K562 (cell line): ENCODE data around the gene TKTL1. TPM values are rescaled to one million over a fixed set of nuclear protein-coding genes. Genes with fewer than 3 reads are reported as not detected.

ENCODE experiments used
- ATF2 ChIP-seq: sonication (generic); formaldehyde crosslinking; IDR thresholded peaks from 2 replicates; pipeline ENCODE4 v1.8.1; 2022; ENCODE audit warnings: missing genetic modification reagents
- CBFB ChIP-seq: sonication (generic); formaldehyde crosslinking; IDR thresholded peaks from 2 replicates; pipeline ENCODE4 v1.4.0; 2020; ENCODE audit warnings: mild to moderate bottlenecking, missing genetic modification reagents
- KAT8 ChIP-seq: fragments of 450-650 bp; IDR thresholded peaks from 2 replicates; pipeline ENCODE4 v1.6.1; 2016; ENCODE audit warnings: low read depth, mild to moderate bottlenecking
- RAD51 ChIP-seq: fragments of 450-650 bp; IDR thresholded peaks from 2 replicates; pipeline ENCODE4 v1.7.1; 2016; ENCODE audit warnings: low read depth, mild to moderate bottlenecking, borderline replicate concordance
- RB1 ChIP-seq: fragments of 450-650 bp; IDR thresholded peaks from 2 replicates; pipeline ENCODE4 v1.6.1; 2017; ENCODE audit warnings: low read depth, mild to moderate bottlenecking
- SAFB ChIP-seq: fragments of 200-400 bp; formaldehyde crosslinking; IDR thresholded peaks from 2 replicates; pipeline ENCODE4 v1.6.1; 2017; ENCODE audit warnings: low read depth, low read length, borderline replicate concordance
- THRAP3 ChIP-seq: fragments of 450-650 bp; IDR thresholded peaks from 2 replicates; pipeline ENCODE4 v1.6.1; 2016; ENCODE audit warnings: mild to moderate bottlenecking, inconsistent platforms, borderline replicate concordance
- ZNF24 ChIP-seq: fragments of 450-650 bp; IDR thresholded peaks from 2 replicates; pipeline ENCODE4 v1.6.1; 2016
- ZNF384 ChIP-seq: IDR thresholded peaks from 2 replicates; pipeline ENCODE4 v1.6.1; 2012; ENCODE audit warnings: low read depth, low read length, improper control_type of control experiment
- ZNF444 ChIP-seq: fragments of 250-450 bp; sonication (Bioruptor Pico); IDR thresholded peaks from 2 replicates; pipeline ENCODE4 v1.4.0; 2020; ENCODE audit warnings: mild to moderate bottlenecking, moderate library complexity
- ZNF512 ChIP-seq: IDR thresholded peaks from 2 replicates; pipeline ENCODE4 v1.6.1; 2016; ENCODE audit warnings: missing genetic modification characterization, missing compliant biosample characterization
- ZNF592 ChIP-seq: fragments of 450-650 bp; IDR thresholded peaks from 2 replicates; pipeline ENCODE4 v1.6.1; 2017; ENCODE audit warnings: antibody characterized with exemption, mild to moderate bottlenecking
- ZNF707 ChIP-seq: fragments of 250-450 bp; sonication (Bioruptor Pico); conservative IDR thresholded peaks from 2 replicates; pipeline ENCODE4 v1.8.0; 2022; ENCODE audit warnings: inconsistent platforms, mild to moderate bottlenecking, moderate library complexity
- polyA plus RNA-seq, 8 experiments: library from polyadenylated mRNA; depleted of rRNA in 4 of 8; stranded (reverse) in 5 of 8; unstranded in 3 of 8; fragments of >200 nt; fragmentation: Nextera tagmentation in 2 of 8; fragmentation: Illumina TruSeq in 1 of 8; extraction: Ambion mirVana in 2 of 8; extraction: Trizol in 1 of 8; gene quantifications; 2 replicates each; pipeline versions ENCODE4 v1.2.1 to v1.2.3, GENCODE V29; 2011 to 2014; ENCODE audit warnings: inconsistent platforms in 1 of 8, missing spikeins in 1 of 8
- total RNA-seq, 7 experiments: library from RNA; depleted of rRNA in 6 of 7; stranded (reverse); fragments of >200 nt in 6 of 7; fragmentation: Illumina TruSeq in 2 of 7; extraction: Trizol in 2 of 7; gene quantifications; 2 replicates each; pipeline versions ENCODE4 v1.2.1 to v1.2.3, GENCODE V29; 2011 to 2021; ENCODE audit warnings: low replicate concordance in 1 of 7
- TF ChIP-seq, protein P1 (sequence below): fragments of 450-650 bp; formaldehyde crosslinking; IDR thresholded peaks from 2 replicates; pipeline ENCODE4 v1.4.0; 2022; ENCODE audit warnings: missing genetic modification characterization

Gene TKTL1
- total and polyA plus RNA-seq, 9 of the 15 experiments (the other 6 are each of a cell fraction or from before 2014, with no cell fraction given): 0.18 to 0.71 (median 0.38) TPM

- TF ChIP-seq ZNF444 (CRISPR knock-in tag) (no peak), ZNF592 (no peak), ZNF384 (no peak), SAFB (peak; percentile 86), KAT8 (no peak), ATF2 (no peak), RAD51 (no peak), CBFB (CRISPR knock-in tag) (no peak), ZNF24 (no peak), ZNF512 (tag) (no peak), THRAP3 (no peak), ZNF707 (CRISPR knock-in tag) (no peak), RB1 (peak; percentile 89)
- TF ChIP-seq, protein P1, sequence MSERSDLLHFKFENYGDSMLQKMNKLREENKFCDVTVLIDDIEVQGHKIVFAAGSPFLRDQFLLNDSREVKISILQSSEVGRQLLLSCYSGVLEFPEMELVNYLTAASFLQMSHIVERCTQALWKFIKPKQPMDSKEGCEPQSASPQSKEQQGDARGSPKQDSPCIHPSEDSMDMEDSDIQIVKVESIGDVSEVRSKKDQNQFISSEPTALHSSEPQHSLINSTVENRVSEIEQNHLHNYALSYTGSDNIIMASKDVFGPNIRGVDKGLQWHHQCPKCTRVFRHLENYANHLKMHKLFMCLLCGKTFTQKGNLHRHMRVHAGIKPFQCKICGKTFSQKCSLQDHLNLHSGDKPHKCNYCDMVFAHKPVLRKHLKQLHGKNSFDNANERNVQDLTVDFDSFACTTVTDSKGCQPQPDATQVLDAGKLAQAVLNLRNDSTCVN: no peak; the same call in 1 of the 2 replicates
Observed at GRCh38 chrX:154371017-154371788, 75.6 kb downstream of the TKTL1 start (continued).
